Suprapubic skin (tissue), 4 donors: Measurements from ENCODE around the gene PER1.

ENCODE experiments used
- POLR2A ChIP-seq, 2 donors: fragments of 450-650 bp; IDR thresholded peaks; one replicate each; pipeline ENCODE4 v1.6.1; 2017; ENCODE audit warnings: antibody characterized with exemption in 2 of 2, mild to moderate bottlenecking in 2 of 2, moderate library complexity in 2 of 2
- POLR2AphosphoS5 ChIP-seq, 3 donors: sonication (generic); formaldehyde crosslinking; IDR thresholded peaks; one replicate each; pipeline ENCODE4 v1.6.1; 2017; ENCODE audit warnings: antibody characterized with exemption in 3 of 3
- TF ChIP-seq, protein P1 (sequence below), 2 donors: fragments of 200-600 bp in 1 of 2; fragments of 450-650 bp in 1 of 2; sonication (generic) in 1 of 2; IDR thresholded peaks; one replicate each; pipeline ENCODE4 v1.5.1; 2016 to 2019; ENCODE audit warnings: antibody characterized with exemption in 2 of 2, mild to moderate bottlenecking in 1 of 2, moderate library complexity in 1 of 2

GRCh38 chr17:8125947-8126490 is 26.2 kb downstream of the PER1 start:
- no peak for TF ChIP-seq POLR2A (IDR thresholded peaks at IDR 0.05)
- TF ChIP-seq, protein P1, sequence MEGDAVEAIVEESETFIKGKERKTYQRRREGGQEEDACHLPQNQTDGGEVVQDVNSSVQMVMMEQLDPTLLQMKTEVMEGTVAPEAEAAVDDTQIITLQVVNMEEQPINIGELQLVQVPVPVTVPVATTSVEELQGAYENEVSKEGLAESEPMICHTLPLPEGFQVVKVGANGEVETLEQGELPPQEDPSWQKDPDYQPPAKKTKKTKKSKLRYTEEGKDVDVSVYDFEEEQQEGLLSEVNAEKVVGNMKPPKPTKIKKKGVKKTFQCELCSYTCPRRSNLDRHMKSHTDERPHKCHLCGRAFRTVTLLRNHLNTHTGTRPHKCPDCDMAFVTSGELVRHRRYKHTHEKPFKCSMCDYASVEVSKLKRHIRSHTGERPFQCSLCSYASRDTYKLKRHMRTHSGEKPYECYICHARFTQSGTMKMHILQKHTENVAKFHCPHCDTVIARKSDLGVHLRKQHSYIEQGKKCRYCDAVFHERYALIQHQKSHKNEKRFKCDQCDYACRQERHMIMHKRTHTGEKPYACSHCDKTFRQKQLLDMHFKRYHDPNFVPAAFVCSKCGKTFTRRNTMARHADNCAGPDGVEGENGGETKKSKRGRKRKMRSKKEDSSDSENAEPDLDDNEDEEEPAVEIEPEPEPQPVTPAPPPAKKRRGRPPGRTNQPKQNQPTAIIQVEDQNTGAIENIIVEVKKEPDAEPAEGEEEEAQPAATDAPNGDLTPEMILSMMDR (IDR thresholded peaks at IDR 0.05): no peak
- no peak for TF ChIP-seq POLR2AphosphoS5 (IDR thresholded peaks at IDR 0.05)
